Measurements from ENCODE around the gene STX4. TPM values are rescaled to one million over a fixed set of nuclear protein-coding genes. Genes with fewer than 3 reads are reported as not detected.
"Not testable (repeated sequence)": the region's sequence is repeated elsewhere in the genome, so short reads cannot be mapped to it uniquely, and the experiment has no call there.

The STX4 gene
- total RNA-seq, 1 experiment from 2014 or later: 32.3 TPM

DNA sequence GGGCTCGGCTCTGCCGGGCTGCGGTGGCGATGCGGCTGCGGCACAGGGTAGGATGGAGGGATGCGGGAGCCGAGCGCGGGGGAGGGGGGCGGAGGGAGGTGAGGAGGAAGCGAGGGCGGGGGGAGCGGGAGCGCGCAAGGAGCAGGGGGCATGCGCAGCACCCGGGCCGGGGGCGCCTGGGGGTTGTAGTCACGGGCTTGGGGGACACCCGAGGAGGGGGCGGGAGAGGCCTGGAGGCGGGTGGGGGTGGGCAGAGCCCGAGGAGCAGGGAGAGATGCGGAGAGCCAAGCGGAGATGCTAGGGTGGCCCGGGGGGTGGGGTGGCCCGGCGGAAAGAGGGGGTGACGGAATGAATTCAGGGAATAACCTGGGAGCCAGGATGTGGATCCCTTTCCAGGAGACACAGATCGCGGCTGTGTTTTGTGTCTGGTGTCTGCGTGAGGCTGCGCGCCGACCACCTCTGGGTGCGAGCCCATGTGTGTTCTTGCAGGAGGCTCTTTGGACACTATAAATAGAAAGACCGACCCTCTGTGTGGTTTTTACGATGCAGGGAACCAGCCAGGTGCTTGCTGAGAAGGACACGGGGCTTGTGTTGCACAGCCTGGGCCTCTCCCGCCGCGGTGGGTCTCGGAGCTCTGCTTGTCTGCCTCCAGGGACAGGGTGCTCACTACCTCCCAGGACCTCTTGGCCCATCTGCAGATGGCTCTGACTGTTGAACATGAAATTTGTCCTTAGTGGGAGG is 22.6 kb upstream of the STX4 start, which contains the start of gene STX1B:
Gene STX1B (minus strand): TSS at position 54 of the 741 bp plus-strand sequence. CDS start 242 bp downstream, outside the sequence.
- H4K5ac ChIP-seq (ENCODE audit: insufficient read length, low read depth, low read length): no peak within 1 kb of the TSS
- H3K27me3 ChIP-seq (ENCODE audit: insufficient read depth, low read length): no peaks in the 10 kb centered on the region
- Mint-ChIP-seq H3K9me3 (no peaks in the 10 kb centered on the region; a peak in 1 of 5 replicates), H3K4me1 (peaks cover 24 to 38% of the 10 kb centered on the region in 2 experiments), H3K36me3 (ENCODE audit: insufficient read depth in 1 of 3, low read depth in 3 of 3) (no peaks in the 10 kb centered on the region; a peak in 1 of 7 replicates), H3K27me3 (ENCODE audit: low read depth) (peaks cover 38% of the 10 kb centered on the region), H3K4me3 (peak within 1 kb of the TSS; percentile 72 to 86), H3K27ac (peak within 1 kb of the TSS in 2 of 3 experiments; percentile 41 to 81; a peak in 1 of 7 replicates)
- no peak within 1 kb of the TSS for H3K27ac ChIP-seq (ENCODE audit: insufficient read length, low read depth, low read length)
- no peaks in the 10 kb centered on the region for H3K9me3 ChIP-seq (ENCODE audit: control insufficient read depth, low read depth, low read length)
- no peak within 1 kb of the TSS for H2BK5ac ChIP-seq (ENCODE audit: insufficient read length, low read length)
- peaks cover 3% of the 10 kb centered on the region; the same call in 1 of the 2 replicates for H3K4me1 ChIP-seq (ENCODE audit: insufficient read depth, low read length)
- H3K79me1 ChIP-seq (ENCODE audit: insufficient read depth, low read depth, low read length, poor library complexity, severe bottlenecking): no peaks in the 10 kb centered on the region
- no peak within 1 kb of the TSS for H4K91ac ChIP-seq (ENCODE audit: insufficient read length, low read depth, low read length)
- no CpG with 5 or more reads among the region's 45 CpGs for WGBS (ENCODE audit: extremely low coverage, insufficient read length, low lambda C conversion rate)
- no peak within 1 kb of the TSS for H3K56ac ChIP-seq (ENCODE audit: insufficient read length, low read depth, low read length)
- H4K8ac ChIP-seq (replicated peaks; ENCODE audit: insufficient read length, low read depth, low read length): no peak within 1 kb of the TSS
- no peak within 1 kb of the TSS for H2AK5ac ChIP-seq (ENCODE audit: insufficient read length, low read length)
- H3K18ac ChIP-seq (ENCODE audit: insufficient read length, low read depth, low read length): no peak within 1 kb of the TSS
- no peak within 1 kb of the TSS for H3K4ac ChIP-seq (ENCODE audit: low read depth, low read length)
- H2BK20ac ChIP-seq (ENCODE audit: low read depth, low read length, poor library complexity, severe bottlenecking): no peak within 1 kb of the TSS
- H4K20me1 ChIP-seq (ENCODE audit: control insufficient read depth, insufficient read depth, insufficient read length): no peaks in the 10 kb centered on the region
- H2AFZ ChIP-seq (ENCODE audit: low read length): no peak within 1 kb of the TSS
- no peak within 1 kb of the TSS for H2BK12ac ChIP-seq (ENCODE audit: insufficient read length, low read depth, low read length)
- H2BK120ac ChIP-seq (ENCODE audit: low read depth, low read length, poor library complexity, severe bottlenecking): no peak within 1 kb of the TSS
- no peak within 1 kb of the TSS; the same call in 1 of the 2 replicates for H3K14ac ChIP-seq (ENCODE audit: insufficient read depth, low read length)
- peak within 1 kb of the TSS; percentile 44 for H3K4me2 ChIP-seq (ENCODE audit: insufficient read depth, insufficient read length, low read length)
- no peak within 1 kb of the TSS for H3T11ph ChIP-seq (ENCODE audit: low read length)
- no peak within 1 kb of the TSS for H3K9ac ChIP-seq (ENCODE audit: extremely low read depth, insufficient read length, low read length)
- DNase-seq: peak; percentile 81
- H2BK15ac ChIP-seq (ENCODE audit: low read depth, low read length): no peak within 1 kb of the TSS
- no peaks in the 10 kb centered on the region for H3K79me2 ChIP-seq (ENCODE audit: insufficient read depth, low read length)
- H3K23ac ChIP-seq (ENCODE audit: insufficient read length, low read depth, low read length): no peak within 1 kb of the TSS
- TF ChIP-seq, protein P1, sequence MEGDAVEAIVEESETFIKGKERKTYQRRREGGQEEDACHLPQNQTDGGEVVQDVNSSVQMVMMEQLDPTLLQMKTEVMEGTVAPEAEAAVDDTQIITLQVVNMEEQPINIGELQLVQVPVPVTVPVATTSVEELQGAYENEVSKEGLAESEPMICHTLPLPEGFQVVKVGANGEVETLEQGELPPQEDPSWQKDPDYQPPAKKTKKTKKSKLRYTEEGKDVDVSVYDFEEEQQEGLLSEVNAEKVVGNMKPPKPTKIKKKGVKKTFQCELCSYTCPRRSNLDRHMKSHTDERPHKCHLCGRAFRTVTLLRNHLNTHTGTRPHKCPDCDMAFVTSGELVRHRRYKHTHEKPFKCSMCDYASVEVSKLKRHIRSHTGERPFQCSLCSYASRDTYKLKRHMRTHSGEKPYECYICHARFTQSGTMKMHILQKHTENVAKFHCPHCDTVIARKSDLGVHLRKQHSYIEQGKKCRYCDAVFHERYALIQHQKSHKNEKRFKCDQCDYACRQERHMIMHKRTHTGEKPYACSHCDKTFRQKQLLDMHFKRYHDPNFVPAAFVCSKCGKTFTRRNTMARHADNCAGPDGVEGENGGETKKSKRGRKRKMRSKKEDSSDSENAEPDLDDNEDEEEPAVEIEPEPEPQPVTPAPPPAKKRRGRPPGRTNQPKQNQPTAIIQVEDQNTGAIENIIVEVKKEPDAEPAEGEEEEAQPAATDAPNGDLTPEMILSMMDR (conservative IDR thresholded peaks at IDR 0.05): no peak
- H3K23me2 ChIP-seq (ENCODE audit: insufficient read length, low read depth, low read length, poor library complexity, severe bottlenecking): peaks cover 5% of the 10 kb centered on the region

DNA sequence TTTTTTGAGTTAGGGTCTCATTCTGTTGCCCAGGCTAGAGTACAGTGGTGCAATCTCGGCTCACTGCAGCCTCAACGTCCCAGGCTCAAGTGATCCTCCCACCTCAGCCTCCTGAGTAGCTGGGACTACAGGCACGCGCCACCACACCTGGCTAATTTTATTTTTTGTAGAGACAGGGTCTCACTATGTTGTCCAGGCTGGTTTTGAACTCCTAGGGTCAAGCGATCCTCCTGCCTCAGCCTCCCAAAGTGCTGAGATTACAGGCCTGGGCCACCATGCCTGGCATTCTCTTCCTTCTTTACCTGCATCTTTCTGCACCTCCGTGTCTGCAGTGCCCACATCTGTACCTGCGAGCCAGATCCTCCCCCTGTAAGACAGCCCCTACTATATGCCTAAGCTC is 21.5 kb upstream of the STX4 start:
- H3K4me1 ChIP-seq (ENCODE audit: insufficient read depth, low read length); DNase-seq; H4K91ac ChIP-seq (ENCODE audit: insufficient read length, low read depth, low read length); H3K9me3 Mint-ChIP-seq; H4K8ac ChIP-seq (replicated peaks; ENCODE audit: insufficient read length, low read depth, low read length); H4K20me1 ChIP-seq (ENCODE audit: control insufficient read depth, insufficient read depth, insufficient read length); H3K18ac ChIP-seq (ENCODE audit: insufficient read length, low read depth, low read length); H4K5ac ChIP-seq (ENCODE audit: insufficient read length, low read depth, low read length); H3K23ac ChIP-seq (ENCODE audit: insufficient read length, low read depth, low read length); H3K27ac Mint-ChIP-seq; H2BK12ac ChIP-seq (ENCODE audit: insufficient read length, low read depth, low read length); H3K27ac ChIP-seq (ENCODE audit: insufficient read length, low read depth, low read length); H3K27me3 ChIP-seq (ENCODE audit: insufficient read depth, low read length); H3K4ac ChIP-seq (ENCODE audit: low read depth, low read length); H2BK20ac ChIP-seq (ENCODE audit: low read depth, low read length, poor library complexity, severe bottlenecking); H3T11ph ChIP-seq (ENCODE audit: low read length); H2BK5ac ChIP-seq (ENCODE audit: insufficient read length, low read length); H3K14ac ChIP-seq (ENCODE audit: insufficient read depth, low read length); H3K23me2 ChIP-seq (ENCODE audit: insufficient read length, low read depth, low read length, poor library complexity, severe bottlenecking); H3K36me3 Mint-ChIP-seq (ENCODE audit: insufficient read depth in 1 of 3, low read depth in 3 of 3); H3K56ac ChIP-seq (ENCODE audit: insufficient read length, low read depth, low read length); H2BK120ac ChIP-seq (ENCODE audit: low read depth, low read length, poor library complexity, severe bottlenecking); H2AK5ac ChIP-seq (ENCODE audit: insufficient read length, low read length); H2BK15ac ChIP-seq (ENCODE audit: low read depth, low read length); H3K79me2 ChIP-seq (ENCODE audit: insufficient read depth, low read length); H3K4me2 ChIP-seq (ENCODE audit: insufficient read depth, insufficient read length, low read length); H3K9me3 ChIP-seq (ENCODE audit: control insufficient read depth, low read depth, low read length); H2AFZ ChIP-seq (ENCODE audit: low read length); H3K79me1 ChIP-seq (ENCODE audit: insufficient read depth, low read depth, low read length, poor library complexity, severe bottlenecking); H3K9ac ChIP-seq (ENCODE audit: extremely low read depth, insufficient read length, low read length): not testable (repeated sequence)
- H3K4me3 Mint-ChIP-seq: peak overlapping the region; percentile 72 to 86; a peak in 4 of 5 replicates
- no CpG with 5 or more reads among the region's 7 CpGs for WGBS (ENCODE audit: extremely low coverage, insufficient read length, low lambda C conversion rate)
- peaks cover 38% of the 10 kb centered on the region for H3K27me3 Mint-ChIP-seq (ENCODE audit: low read depth)
- H3K4me1 Mint-ChIP-seq: peaks cover 20 to 31% of the 10 kb centered on the region in 2 experiments
